Endothelial cell of umbilical vein (primary cell): ENCODE measurements around the gene CUBN. TPM values are rescaled to one million over a fixed set of nuclear protein-coding genes. Genes with fewer than 3 reads are reported as not detected.

Experiments
- BruUV-seq: library from RNA; stranded (reverse); fragments of 400-500 nt; replicated peaks from 2 replicates; lab custom pipeline; 2021; lab: Mats Ljungman, UMichigan
- CTCF ChIA-PET: fragments of 300-600, 350-600 bp; sonication (Branson Sonifier 250); formaldehyde crosslinking; loops from one replicate; lab custom pipeline; 2021; ENCODE audit warnings: antibody characterized with exemption, inconsistent platforms; lab: Charles Lee
- POLR2A ChIA-PET: fragments of 300-600, 350-600 bp; sonication (Branson Sonifier 250); formaldehyde crosslinking; loops from one replicate; lab custom pipeline; 2021; ENCODE audit warnings: antibody characterized with exemption, inconsistent platforms; lab: Charles Lee
- DNase-seq: peaks from one replicate; pipeline ENCODE4 v3.0.0-alpha.2; 2011; ENCODE audit warnings: low read depth, low spot score
- FAIRE-seq: peaks from 2 replicates; lab custom pipeline; 2011; peaks lifted over from hg19 to GRCh38; lab: Jason Lieb, UNC
- H2AFZ ChIP-seq: 2 replicates; pipeline ENCODE4 v1.6.0; 2012; ENCODE audit warnings: low read depth, low read length, control low read depth, inconsistent platforms
- H3K27ac ChIP-seq: 2 replicates; pipeline ENCODE4 v1.5.1; 2011; ENCODE audit warnings: low read depth, mild to moderate bottlenecking, control low read depth, low read length, moderate library complexity; ENCODE audit not compliant: insufficient read depth
- H3K27me3 ChIP-seq, 2 experiments: 2 replicates each; pipeline versions ENCODE4 v1.6.0 to v1.6.1; 2011; ENCODE audit warnings: low read length in 2 of 2, mixed read lengths in 1 of 2; ENCODE audit not compliant: control insufficient read depth in 2 of 2, insufficient read depth in 2 of 2
- H3K36me3 ChIP-seq, 2 experiments: 2 replicates in 1 of 2; 3 replicates in 1 of 2; pipeline ENCODE4 v1.5.1; 2011; ENCODE audit warnings: low read length in 2 of 2, mild to moderate bottlenecking in 1 of 2, moderate library complexity in 1 of 2; ENCODE audit not compliant: control insufficient read depth in 2 of 2, insufficient read depth in 2 of 2; ENCODE audit errors: extremely low read depth in 1 of 2
- H3K4me1 ChIP-seq: 3 replicates; pipeline ENCODE4 v1.5.1; 2011; ENCODE audit warnings: mild to moderate bottlenecking, low read length; ENCODE audit not compliant: control insufficient read depth, insufficient read depth; ENCODE audit errors: extremely low read depth
- H3K4me2 ChIP-seq: 2 replicates; pipeline ENCODE4 v1.6.1; 2011; ENCODE audit warnings: low read length, control low read depth, mixed read lengths; ENCODE audit not compliant: insufficient read depth
- H3K4me3 ChIP-seq, 3 experiments: fragments of 200-600 bp in 1 of 3; sonication (generic), shearing (Covaris generic) in 1 of 3; replicated peaks in 1 of 3; 2 replicates each; pipeline ENCODE4 v1.5.1; 2011 to 2016; ENCODE audit warnings: control low read depth in 3 of 3, low read length in 3 of 3, mild to moderate bottlenecking in 2 of 3, inconsistent platforms in 1 of 3, low read depth in 1 of 3, moderate library complexity in 1 of 3; ENCODE audit not compliant: insufficient read depth in 1 of 3
- H3K79me2 ChIP-seq: 2 replicates; pipeline ENCODE4 v1.6.0; 2012; ENCODE audit warnings: low read length, inconsistent platforms; ENCODE audit not compliant: control insufficient read depth, insufficient read depth
- H3K9ac ChIP-seq: replicated peaks from 2 replicates; pipeline ENCODE3; 2011; ENCODE audit warnings: low read length, control low read depth; ENCODE audit not compliant: insufficient read depth; ENCODE audit errors: extremely low read depth
- H3K9me1 ChIP-seq: replicated peaks from 3 replicates; pipeline ENCODE4 v1.6.0; 2011; ENCODE audit warnings: mild to moderate bottlenecking, low read length; ENCODE audit not compliant: control insufficient read depth, insufficient read depth; ENCODE audit errors: extremely low read depth
- H3K9me3 ChIP-seq: replicated peaks from 2 replicates; pipeline ENCODE4 v1.5.1; 2012; ENCODE audit warnings: low read length, inconsistent platforms; ENCODE audit not compliant: control insufficient read depth, insufficient read depth
- H4K20me1 ChIP-seq: replicated peaks from 2 replicates; pipeline ENCODE3; 2011; ENCODE audit warnings: mild to moderate bottlenecking, low read length; ENCODE audit not compliant: control insufficient read depth, insufficient read depth; ENCODE audit errors: extremely low read depth
- CTCF ChIP-seq, 2 donors: IDR thresholded peaks; 1 replicate in 1 of 2; 2 replicates in 1 of 2; pipeline ENCODE4 v1.5.1; 2011; ENCODE audit warnings: low read length in 2 of 2, mild to moderate bottlenecking in 2 of 2, moderate library complexity in 2 of 2, control low read depth in 1 of 2, inconsistent platforms in 1 of 2, low read depth in 1 of 2; ENCODE audit not compliant: insufficient read depth in 1 of 2; ENCODE audit errors: extremely low read depth in 1 of 2
- EZH2 ChIP-seq: IDR thresholded peaks from 2 replicates; pipeline ENCODE4 v1.6.1; 2012; ENCODE audit warnings: borderline replicate concordance, low read depth, mild to moderate bottlenecking, moderate library complexity, low read length, inconsistent platforms; ENCODE audit not compliant: severe bottlenecking
- FOS ChIP-seq: IDR thresholded peaks from 2 replicates; pipeline ENCODE4 v1.6.1; 2011; ENCODE audit warnings: mild to moderate bottlenecking, low read length, moderate library complexity, borderline replicate concordance; ENCODE audit not compliant: insufficient read depth
- GATA2 ChIP-seq: IDR thresholded peaks from 2 replicates; pipeline ENCODE4 v1.7.0; 2011; ENCODE audit warnings: low read depth, mild to moderate bottlenecking, moderate library complexity, mixed read lengths, low read length; ENCODE audit not compliant: insufficient read length, insufficient read depth
- JUN ChIP-seq: IDR thresholded peaks from 2 replicates; pipeline ENCODE4 v1.6.1; 2011; ENCODE audit warnings: borderline replicate concordance, low read depth; ENCODE audit not compliant: insufficient read length, insufficient read depth
- MAX ChIP-seq: IDR thresholded peaks from 2 replicates; pipeline ENCODE4 v1.6.1; 2011; ENCODE audit not compliant: insufficient read depth, insufficient read length
- MYC ChIP-seq: IDR thresholded peaks from one replicate; pipeline ENCODE4 v1.6.1; 2011; ENCODE audit warnings: mild to moderate bottlenecking, low read depth, low read length
- POLR2A ChIP-seq: IDR thresholded peaks from 2 replicates; pipeline ENCODE4 v1.6.1; 2012; ENCODE audit warnings: low read depth, mild to moderate bottlenecking, control low read depth, low read length
- POLR2AphosphoS5 ChIP-seq: IDR thresholded peaks from 2 replicates; pipeline ENCODE4 v1.6.1; 2012; ENCODE audit warnings: low read depth, mild to moderate bottlenecking, control low read depth, low read length, moderate library complexity; ENCODE audit not compliant: insufficient read depth
- dilution Hi-C: fragments of 300-500 bp; cut with MboI; formaldehyde crosslinking; loops from one replicate; pipeline ENCODE4 v1.15.0; 2019; ENCODE audit warnings: low sequenced_read_pairs; ENCODE audit not compliant: extremely low pct_ligation_motif_present
- intact Hi-C: fragments of 100-400 bp; cut with micrococcal nuclease; formaldehyde crosslinking; loops from one replicate; pipeline ENCODE4 v1.10.0; 2022
- polyA plus RNA-seq, 4 experiments: library from polyadenylated mRNA; depleted of rRNA in 3 of 4; stranded (reverse) in 3 of 4; unstranded in 1 of 4; fragments of >200 nt; gene quantifications; 2 replicates each; pipeline versions ENCODE4 v1.2.1 to v1.2.3, GENCODE V29; 2011 to 2012; ENCODE audit warnings: missing spikeins in 1 of 4
- total RNA-seq: library from RNA; stranded (reverse); gene quantifications from 2 replicates; pipeline ENCODE4 v1.2.3, GENCODE V29; 2021

Gene CUBN
- total and polyA plus RNA-seq, 2 donors (not counting 3 experiments of a cell fraction or from before 2014, with no cell fraction given), result 2.7 to 4.6 TPM

DNA sequence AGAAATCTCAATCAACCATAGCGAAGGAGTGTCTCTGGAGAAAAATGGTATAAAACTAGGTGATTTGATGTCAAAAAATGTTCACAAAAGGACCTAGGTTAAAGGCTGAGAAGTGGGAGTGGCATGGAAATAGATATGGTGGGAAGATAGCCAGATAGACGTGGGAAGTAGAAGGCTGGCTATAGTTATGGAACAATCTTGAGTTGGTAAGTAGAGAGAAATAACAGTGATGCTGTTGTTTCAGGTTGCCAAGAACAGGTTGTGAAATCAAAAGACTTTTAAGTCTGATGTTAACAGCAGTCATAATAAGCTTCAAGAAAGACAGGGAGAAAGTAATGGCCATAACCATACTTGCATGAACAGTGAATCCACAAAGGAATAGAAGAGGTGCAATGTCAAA lies 206.3 kb downstream of the CUBN start:
- ChIA-PET CTCF (no interaction called here), POLR2A (interaction anchor here (0.9 kb wide), 1 partner anchor 45 kb away, joined by 3 read pairs; no protein-coding TSS in a partner anchor)
- Histone ChIP-seq H3K4me3 (no peak overlapping the region), H2AFZ (no peak overlapping the region), H3K4me1 (peaks cover 10% of the 10 kb centered on the region), H3K4me2 (no peak overlapping the region), H3K9me3 (no peaks in the 10 kb centered on the region), H4K20me1 (no peaks in the 10 kb centered on the region), H3K36me3 (no peaks in the 10 kb centered on the region), H3K27me3 (no peaks in the 10 kb centered on the region), H3K79me2 (no peaks in the 10 kb centered on the region), H3K27ac (no peak overlapping the region), H3K9ac (no peak overlapping the region), H3K9me1 (no peaks in the 10 kb centered on the region)
- intact Hi-C loops, result no loop called here
- dilution Hi-C loops, result no loop called here
- FAIRE-seq, result no peak
- no TSS peak for BruUV-seq
- TF ChIP-seq JUN, result no peak
- no peak for TF ChIP-seq MAX
- TF ChIP-seq MYC, result no peak
- TF ChIP-seq POLR2A, result no peak
- TF ChIP-seq GATA2, result no peak
- TF ChIP-seq POLR2AphosphoS5, result no peak
- TF ChIP-seq FOS, result no peak
- no peak for TF ChIP-seq EZH2
- no peak for TF ChIP-seq CTCF (IDR thresholded peaks at IDR 0.05; ENCODE audit: extremely low read depth in 1 of 2, insufficient read depth in 1 of 2, low read depth in 1 of 2, low read length in 2 of 2)
- no peak for DNase-seq
